ENCODE data around the gene CD6.

DNA sequence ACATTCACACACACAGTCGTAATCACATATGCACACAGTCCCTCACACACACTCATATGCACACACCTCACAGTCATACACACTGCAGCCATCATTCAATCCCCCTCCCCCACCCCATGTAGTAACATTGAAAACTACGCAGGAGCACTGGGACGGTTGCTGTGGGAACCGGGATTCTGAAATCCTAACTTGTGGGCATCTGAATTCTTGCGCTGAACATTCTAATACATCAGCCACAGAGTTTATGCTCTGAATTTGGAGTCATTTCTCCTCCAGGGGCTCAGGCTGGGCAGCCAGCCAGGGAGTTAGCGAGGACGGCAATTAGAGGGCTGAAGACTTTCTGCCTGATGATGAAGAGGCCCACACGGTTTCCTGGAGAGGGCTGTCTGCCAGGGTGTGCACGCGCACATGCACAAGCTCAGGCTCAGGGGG lies 32.7 kb downstream of the CD6 start:
- TF ChIP-seq GATA2 (IDR thresholded peaks at IDR 0.05; ENCODE audit: low read depth, low read length), result no peak
- TF ChIP-seq GATA3 (IDR thresholded peaks at IDR 0.05; ENCODE audit: low read depth, low read length), result no peak
